Measurements from ENCODE around the gene ERBIN.
"Not testable (repeated sequence)": the region's sequence is repeated elsewhere in the genome, so short reads cannot be mapped to it uniquely, and the experiment has no call there.

GRCh38 chr5:66061320-66061719 is 134.9 kb downstream of the ERBIN start:
- TF ChIP-seq SMC3 (conservative IDR thresholded peaks at IDR 0.05; ENCODE audit: insufficient read depth, low read depth, low read length); ZBTB43 (CRISPR knock-in tag; IDR thresholded peaks at IDR 0.05); PBX2 (CRISPR knock-in tag; IDR thresholded peaks at IDR 0.05; ENCODE audit: low read depth); PBX2 (tag; conservative IDR thresholded peaks at IDR 0.05; ENCODE audit: low read depth); TFAM (CRISPR knock-in tag; conservative IDR thresholded peaks at IDR 0.05); PREB (CRISPR knock-in tag; IDR thresholded peaks at IDR 0.05); RAD21 (CRISPR knock-in tag; conservative IDR thresholded peaks at IDR 0.05 in 1 of 2, IDR thresholded peaks at IDR 0.05 in 1 of 2); POLR2AphosphoS5 (IDR thresholded peaks at IDR 0.05; ENCODE audit: control insufficient read depth, insufficient read depth, low read depth, low read length): not testable (repeated sequence)

Measured in K562 (cell line).